HEK293 (cell line): ENCODE results near the gene PPP2R5D.

Source experiments
- BCL6B ChIP-seq: fragments of 450-650 bp; formaldehyde crosslinking; IDR thresholded peaks from 2 replicates; pipeline ENCODE4 v1.5.1; 2017; ENCODE audit warnings: missing biosample characterization, missing genetic modification characterization
- SETDB1 ChIP-seq: IDR thresholded peaks from one replicate; pipeline ENCODE4 v1.6.1; 2017; ENCODE audit warnings: mild to moderate bottlenecking, low read length, moderate library complexity, mixed read lengths; ENCODE audit not compliant: insufficient read length
- SP3 ChIP-seq: fragments of 450-650 bp; formaldehyde crosslinking; IDR thresholded peaks from 2 replicates; pipeline ENCODE4 v1.5.1; 2016; ENCODE audit warnings: missing biosample characterization, missing genetic modification characterization
- ZBTB20 ChIP-seq: fragments of 450-650 bp; formaldehyde crosslinking; IDR thresholded peaks from 2 replicates; pipeline ENCODE4 v1.5.1; 2016; ENCODE audit warnings: missing biosample characterization, missing genetic modification characterization
- ZFHX2 ChIP-seq: fragments of 450-650 bp; formaldehyde crosslinking; conservative IDR thresholded peaks from 2 replicates; pipeline ENCODE4 v1.5.1; 2016; ENCODE audit warnings: missing biosample characterization, missing genetic modification characterization
- ZNF155 ChIP-seq: fragments of 450-650 bp; formaldehyde crosslinking; IDR thresholded peaks from 2 replicates; pipeline ENCODE4 v1.5.1; 2016; ENCODE audit warnings: missing biosample characterization, missing genetic modification characterization
- ZNF16 ChIP-seq: fragments of 450-650 bp; formaldehyde crosslinking; IDR thresholded peaks from 2 replicates; pipeline ENCODE4 v1.5.1; 2016; ENCODE audit warnings: low read depth, missing biosample characterization, missing genetic modification characterization
- ZNF202 ChIP-seq: fragments of 450-650 bp; formaldehyde crosslinking; IDR thresholded peaks from 2 replicates; pipeline ENCODE4 v1.5.1; 2016; ENCODE audit warnings: missing biosample characterization, missing genetic modification characterization, borderline replicate concordance
- ZNF211 ChIP-seq: fragments of 450-650 bp; formaldehyde crosslinking; IDR thresholded peaks from 2 replicates; pipeline ENCODE4 v1.5.1; 2016; ENCODE audit warnings: low read depth, missing biosample characterization, missing genetic modification characterization
- ZNF24 ChIP-seq: fragments of 450-650 bp; formaldehyde crosslinking; IDR thresholded peaks from 2 replicates; pipeline ENCODE4 v1.5.1; 2016; ENCODE audit warnings: missing biosample characterization, missing genetic modification characterization
- ZNF26 ChIP-seq: fragments of 450-650 bp; formaldehyde crosslinking; IDR thresholded peaks from 2 replicates; pipeline ENCODE4 v1.5.1; 2016; ENCODE audit warnings: missing biosample characterization, missing genetic modification characterization
- ZNF280D ChIP-seq: fragments of 450-650 bp; formaldehyde crosslinking; IDR thresholded peaks from 2 replicates; pipeline ENCODE4 v1.5.1; 2016; ENCODE audit warnings: missing biosample characterization, missing genetic modification characterization
- ZNF354C ChIP-seq: fragments of 450-650 bp; formaldehyde crosslinking; IDR thresholded peaks from 2 replicates; pipeline ENCODE4 v1.5.1; 2016; ENCODE audit warnings: missing biosample characterization, missing genetic modification characterization, low read depth, borderline replicate concordance
- ZNF366 ChIP-seq: fragments of 450-650 bp; formaldehyde crosslinking; conservative IDR thresholded peaks from 2 replicates; pipeline ENCODE4 v1.5.1; 2016; ENCODE audit warnings: missing biosample characterization, missing genetic modification characterization
- ZNF473 ChIP-seq: fragments of 450-650 bp; formaldehyde crosslinking; IDR thresholded peaks from 2 replicates; pipeline ENCODE4 v1.5.1; 2017; ENCODE audit warnings: missing biosample characterization, missing genetic modification characterization
- ZNF488 ChIP-seq: fragments of 450-650 bp; formaldehyde crosslinking; IDR thresholded peaks from 2 replicates; pipeline ENCODE4 v1.5.1; 2016; ENCODE audit warnings: missing biosample characterization, missing genetic modification characterization
- ZNF513 ChIP-seq: fragments of 450-650 bp; IDR thresholded peaks from 2 replicates; pipeline ENCODE4 v1.5.1; 2018; ENCODE audit warnings: missing biosample characterization, missing genetic modification characterization
- ZNF521 ChIP-seq: fragments of 450-650 bp; formaldehyde crosslinking; IDR thresholded peaks from 2 replicates; pipeline ENCODE4 v1.5.1; 2017; ENCODE audit warnings: missing biosample characterization, mild to moderate bottlenecking, missing genetic modification characterization
- ZNF629 ChIP-seq: fragments of 450-650 bp; formaldehyde crosslinking; IDR thresholded peaks from 2 replicates; pipeline ENCODE4 v1.5.1; 2017; ENCODE audit warnings: missing biosample characterization, missing genetic modification characterization
- ZNF692 ChIP-seq: fragments of 450-650 bp; formaldehyde crosslinking; IDR thresholded peaks from 2 replicates; pipeline ENCODE4 v1.5.1; 2016; ENCODE audit warnings: missing biosample characterization, missing genetic modification characterization
- ZNF76 ChIP-seq: fragments of 450-650 bp; formaldehyde crosslinking; IDR thresholded peaks from 2 replicates; pipeline ENCODE4; 2016; ENCODE audit warnings: low read depth, missing biosample characterization, missing genetic modification characterization, borderline replicate concordance
- ZNF777 ChIP-seq: fragments of 450-650 bp; formaldehyde crosslinking; IDR thresholded peaks from 2 replicates; pipeline ENCODE4 v1.5.1; 2017; ENCODE audit warnings: missing biosample characterization, missing genetic modification characterization, borderline replicate concordance
- ZSCAN16 ChIP-seq: fragments of 450-650 bp; formaldehyde crosslinking; IDR thresholded peaks from 2 replicates; pipeline ENCODE4 v1.5.1; 2016; ENCODE audit warnings: missing biosample characterization, missing genetic modification characterization
- ZSCAN4 ChIP-seq: fragments of 450-650 bp; formaldehyde crosslinking; IDR thresholded peaks from 2 replicates; pipeline ENCODE4 v1.5.1; 2017; ENCODE audit warnings: missing biosample characterization, missing genetic modification characterization

Gene PPP2R5D

GRCh38 chr6:43013097-43013842, 28.9 kb downstream of the PPP2R5D start (continued):
- TF ChIP-seq ZNF26 (no peak), ZNF777 (tag by site-specific recombination) (no peak), ZSCAN16 (tag by site-specific recombination) (no peak), ZNF202 (tag by site-specific recombination) (no peak), SP3 (tag by site-specific recombination) (no peak; the same call in 1 of the 2 replicates), ZNF513 (tag by site-specific recombination) (0 out of 2 replicates have a peak, but pooled peaks have one; percentile 6), ZNF16 (no peak), ZFHX2 (no peak), ZBTB20 (tag by site-specific recombination) (peak; percentile 40; the same call in 1 of the 2 replicates), ZNF24 (tag by site-specific recombination) (no peak), ZNF692 (tag by site-specific recombination) (peak; percentile 55; the same call in 1 of the 2 replicates), ZNF76 (tag by site-specific recombination) (no peak), ZNF473 (tag by site-specific recombination) (no peak), ZNF354C (no peak), ZNF280D (tag by site-specific recombination) (no peak), ZNF488 (no peak), ZSCAN4 (tag by site-specific recombination) (no peak), ZNF155 (tag by site-specific recombination) (no peak), ZNF521 (tag by site-specific recombination) (no peak), ZNF629 (tag by site-specific recombination) (no peak), BCL6B (tag by site-specific recombination) (no peak), ZNF366 (tag by site-specific recombination) (0 out of 2 replicates have a peak, but pooled peaks have one; percentile 25), ZNF211 (tag by site-specific recombination) (no peak), SETDB1 (no peak)
